GM18873 (cell line): Measurements from ENCODE around the gene TEN1.

Experiments used
- ATAC-seq: cut with Tn5 transposase; IDR thresholded peaks from one replicate; pipeline ENCODE4 v1.9.1; 2021; ENCODE audit warnings: mild to moderate bottlenecking, moderate library complexity, moderate number of reproducible peaks; ENCODE audit not compliant: unreplicated experiment, low FRiP score

The TEN1 gene

GRCh38 chr17:76049239-76049638 is 70.2 kb downstream of the TEN1 start:
- ATAC-seq, result no peak

- no peak for ATAC-seq
Observed at GRCh38 chr17:76049836-76050537, 70.9 kb downstream of the TEN1 start.
